RCC 7860 (cell line): Measurements from ENCODE around the gene OR51B2.
A peak's percentile ranks its signal among the peaks of the same experiment; 100 is the strongest.

ENCODE experiments used
- DNase-seq: peaks from one replicate; pipeline ENCODE4 v3.0.0-alpha.2; 2015; ENCODE audit warnings: low spot score
- FAIRE-seq: peaks from 2 replicates; lab custom pipeline; 2012; peaks lifted over from hg19 to GRCh38; lab: Jason Lieb, UNC

OR51B2 gene

DNA sequence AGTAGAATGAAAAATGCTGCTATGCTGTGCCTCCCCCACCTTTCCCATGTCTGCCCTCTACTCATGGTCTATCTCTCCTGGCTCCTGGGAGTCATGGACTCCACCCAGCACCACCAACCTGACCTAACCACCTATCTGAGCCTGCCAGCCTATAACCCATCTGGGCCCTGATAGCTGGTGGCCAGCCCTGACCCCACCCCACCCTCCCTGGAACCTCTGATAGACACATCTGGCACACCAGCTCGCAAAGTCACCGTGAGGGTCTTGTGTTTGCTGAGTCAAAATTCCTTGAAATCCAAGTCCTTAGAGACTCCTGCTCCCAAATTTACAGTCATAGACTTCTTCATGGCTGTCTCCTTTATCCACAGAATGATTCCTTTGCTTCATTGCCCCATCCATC is 39.5 kb downstream of the OR51B2 start:
- no peak for FAIRE-seq
- no peak for DNase-seq

GRCh38 chr11:5283882-5284281 is 40.2 kb downstream of the OR51B2 start:
- FAIRE-seq (no peak), DNase-seq (no peak)

DNA sequence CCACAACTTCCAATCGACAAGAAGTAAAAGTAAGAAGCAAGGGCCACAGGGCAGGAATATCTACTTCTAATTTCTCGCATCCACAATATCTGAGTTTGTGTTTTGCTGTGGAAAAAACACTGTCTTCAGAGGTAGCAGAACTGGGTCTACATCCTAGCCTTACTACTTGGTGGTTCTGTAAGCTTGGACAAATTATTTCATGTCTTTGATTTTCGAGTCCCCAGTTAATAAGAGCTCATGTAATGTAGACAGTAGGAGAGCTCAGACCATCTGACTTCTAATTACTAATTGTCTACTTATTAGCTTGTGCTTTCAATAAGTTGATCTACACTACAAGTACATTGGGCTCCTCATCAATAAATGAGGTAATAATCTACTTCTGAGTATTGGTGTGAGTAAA is 41.0 kb downstream of the OR51B2 start:
- FAIRE-seq (no peak), DNase-seq (no peak)

DNA sequence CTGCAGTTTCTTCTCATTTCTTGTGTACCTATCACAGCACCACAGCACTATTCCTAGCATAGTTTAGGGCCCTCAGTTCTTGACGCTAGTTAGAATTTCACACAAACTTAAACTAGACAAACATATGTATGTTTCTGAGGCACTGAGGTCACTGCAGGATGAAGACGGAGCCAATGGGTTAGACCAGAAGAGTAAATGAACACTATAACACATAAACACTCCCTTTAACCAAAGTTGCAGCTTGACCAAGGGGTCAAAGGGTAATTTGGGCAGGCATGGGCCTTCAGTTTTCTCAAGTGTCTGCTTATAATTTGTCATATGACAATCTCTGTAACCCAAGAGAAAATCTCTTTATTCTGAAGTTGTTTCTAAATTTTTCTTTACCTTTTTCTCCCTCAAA is 41.5 kb downstream of the OR51B2 start:
- DNase-seq: no peak
- FAIRE-seq: no peak

GRCh38 chr11:5281596-5281995 is 42.5 kb downstream of the OR51B2 start:
- DNase-seq (no peak), FAIRE-seq (no peak)

GRCh38 chr11:5280582-5281102 is 43.5 kb downstream of the OR51B2 start:
- FAIRE-seq (peak; percentile 86), DNase-seq (peak; percentile 94)

DNA sequence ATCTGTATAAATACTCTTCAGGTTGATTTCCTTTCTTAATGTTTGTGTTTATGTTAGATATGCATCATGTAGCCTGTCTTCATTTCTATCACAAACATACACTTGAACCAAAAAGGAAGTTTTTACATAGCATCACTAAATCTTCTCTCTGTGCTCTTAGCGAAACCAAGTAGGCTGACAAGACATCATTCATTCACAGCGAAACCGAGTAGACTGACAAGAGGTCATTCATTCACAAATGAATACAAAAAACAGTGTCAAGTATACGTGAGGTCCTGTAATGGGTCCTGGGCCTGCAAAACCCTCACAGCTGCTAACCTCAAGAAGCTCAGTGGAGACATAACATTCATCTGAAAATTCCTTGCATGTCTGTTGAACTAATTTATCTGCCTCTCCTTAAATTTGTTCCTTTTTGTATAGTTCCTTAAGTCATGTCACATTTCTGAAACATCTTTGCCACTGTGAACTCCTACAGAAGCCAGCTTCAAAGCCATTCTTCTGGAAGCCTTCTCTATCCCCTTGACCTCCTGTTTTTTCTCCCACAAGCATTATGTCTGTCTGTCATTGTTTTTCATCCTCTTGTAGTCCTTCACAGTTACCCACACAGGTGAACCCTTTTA is 44.5 kb downstream of the OR51B2 start:
- no peak for FAIRE-seq
- no peak for DNase-seq

DNA sequence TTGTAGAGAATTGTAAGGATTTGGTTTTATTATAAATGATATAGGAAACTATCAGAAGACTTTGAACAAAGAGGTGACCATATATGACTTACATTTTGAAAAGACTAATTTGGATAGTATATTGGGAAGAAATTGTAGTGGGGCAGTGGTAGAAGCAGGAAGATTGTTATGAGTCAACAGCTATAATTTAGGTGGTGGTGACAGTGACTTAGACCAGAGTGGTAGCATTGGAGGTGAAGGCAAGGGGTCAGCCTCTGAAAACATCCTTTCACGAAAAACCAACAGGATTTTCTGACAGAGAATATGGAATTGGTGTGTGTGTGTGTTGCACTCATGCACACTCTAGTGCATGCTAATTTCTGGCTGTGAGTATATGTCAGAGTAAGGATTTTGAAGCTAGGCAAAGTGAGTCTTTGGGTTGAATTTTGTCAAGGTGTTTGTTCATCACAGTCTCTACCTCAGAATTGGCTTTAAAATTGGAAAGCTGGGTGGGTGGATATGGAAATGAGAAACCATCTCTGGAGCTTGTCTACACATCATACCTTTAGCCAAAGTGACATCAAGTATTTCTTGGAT is 46.2 kb downstream of the OR51B2 start:
- FAIRE-seq: no peak
- no peak for DNase-seq

GRCh38 chr11:5276697-5277096 is 47.4 kb downstream of the OR51B2 start:
- no peak for FAIRE-seq
- no peak for DNase-seq

DNA sequence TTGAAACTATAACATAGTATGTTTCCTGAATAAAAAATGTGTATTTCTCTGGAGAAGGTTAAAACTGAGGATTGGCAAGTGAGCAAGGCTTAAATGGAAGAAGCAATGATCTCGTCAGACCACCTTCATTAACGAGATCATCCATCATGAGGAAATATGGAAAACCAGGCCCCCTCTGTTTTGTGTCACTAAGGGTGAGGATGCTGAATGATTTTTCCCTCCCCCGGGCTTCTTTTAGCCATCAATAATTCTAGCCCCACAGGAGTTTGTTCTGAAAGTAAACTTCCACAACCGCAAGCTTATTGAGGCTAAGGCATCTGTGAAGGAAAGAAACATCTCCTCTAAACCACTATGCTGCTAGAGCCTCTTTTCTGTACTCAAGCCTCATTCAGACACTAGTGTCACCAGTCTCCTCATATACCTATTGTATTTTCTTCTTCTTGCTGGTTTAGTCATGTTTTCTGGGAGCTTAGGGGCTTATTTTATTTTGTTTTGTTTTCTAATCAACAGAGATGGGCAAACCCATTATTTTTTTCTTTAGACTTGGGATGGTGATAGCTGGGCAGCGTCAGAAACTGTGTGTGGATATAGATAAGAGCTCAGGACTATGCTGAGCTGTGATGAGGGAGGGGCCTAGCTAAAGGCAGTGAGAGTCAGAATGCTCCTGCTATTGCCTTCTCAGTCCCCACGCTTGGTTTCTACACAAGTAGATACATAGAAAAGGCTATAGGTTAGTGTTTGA is 48.6 kb downstream of the OR51B2 start:
- no peak for DNase-seq
- FAIRE-seq: no peak

DNA sequence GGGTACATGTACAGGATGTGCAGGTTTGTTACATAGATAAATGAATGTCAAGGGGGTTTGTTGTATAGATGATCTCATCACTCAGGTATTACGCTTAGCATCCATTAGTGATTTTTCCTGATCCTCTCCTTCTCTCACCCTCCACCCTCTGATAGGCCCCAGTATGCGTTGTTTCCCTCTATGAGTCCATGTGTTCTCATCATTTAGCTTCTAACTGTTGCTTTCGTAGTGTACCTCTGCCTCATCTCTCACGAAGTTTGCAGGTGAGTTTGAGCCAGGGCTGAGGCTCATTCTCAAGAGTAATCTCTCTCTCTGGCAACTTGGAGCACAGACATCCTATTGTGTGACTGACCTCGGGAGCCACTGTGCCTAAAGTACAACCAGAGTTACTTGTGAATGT is 49.7 kb downstream of the OR51B2 start:
- FAIRE-seq: no peak
- DNase-seq: no peak
